Brain microvascular endothelial cell (primary cell): ENCODE measurements around the gene TRPC5OS.

Experiments
- DNase-seq: peaks from one replicate; pipeline ENCODE4 v3.0.0-alpha.2; 2020
- H3K27ac ChIP-seq: fragments of 250-450 bp; sonication (Bioruptor Pico); 2 replicates; pipeline ENCODE4 v1.5.1; 2020; ENCODE audit warnings: mild to moderate bottlenecking, moderate library complexity
- H3K27me3 ChIP-seq: fragments of 250-450 bp; sonication (Bioruptor Pico); replicated peaks from 2 replicates; pipeline ENCODE4 v1.5.1; 2020; ENCODE audit warnings: mild to moderate bottlenecking
- H3K36me3 ChIP-seq: fragments of 250-450 bp; sonication (Bioruptor Pico); replicated peaks from 2 replicates; pipeline ENCODE4 v1.5.1; 2020; ENCODE audit warnings: mild to moderate bottlenecking
- H3K4me3 ChIP-seq: 2 replicates; pipeline ENCODE4 v1.5.1; 2011; ENCODE audit warnings: low read depth, mild to moderate bottlenecking, control low read depth, low read length, moderate library complexity
- in situ Hi-C: cut with HindIII; loops from 2 replicates; pipeline ENCODE4 v1.10.0; 2017; ENCODE audit warnings: low sequenced_read_pairs, low pct_ligation_motif_present
- TF ChIP-seq, protein P1 (sequence below): IDR thresholded peaks from 2 replicates; pipeline ENCODE4 v1.5.1; 2011; ENCODE audit warnings: low read depth, mild to moderate bottlenecking, moderate library complexity, low read length, control low read depth, inconsistent platforms; ENCODE audit errors: missing control alignments

TRPC5OS gene

GRCh38 chrX:111867236-111867635 lies 8.7 kb upstream of the TRPC5OS start:
- Histone ChIP-seq H3K4me3 (no peak overlapping the region), H3K27me3 (no peaks in the 10 kb centered on the region), H3K27ac (no peak overlapping the region), H3K36me3 (no peaks in the 10 kb centered on the region)
- DNase-seq = no peak
- in situ Hi-C loops = no loop called here
- TF ChIP-seq, protein P1, sequence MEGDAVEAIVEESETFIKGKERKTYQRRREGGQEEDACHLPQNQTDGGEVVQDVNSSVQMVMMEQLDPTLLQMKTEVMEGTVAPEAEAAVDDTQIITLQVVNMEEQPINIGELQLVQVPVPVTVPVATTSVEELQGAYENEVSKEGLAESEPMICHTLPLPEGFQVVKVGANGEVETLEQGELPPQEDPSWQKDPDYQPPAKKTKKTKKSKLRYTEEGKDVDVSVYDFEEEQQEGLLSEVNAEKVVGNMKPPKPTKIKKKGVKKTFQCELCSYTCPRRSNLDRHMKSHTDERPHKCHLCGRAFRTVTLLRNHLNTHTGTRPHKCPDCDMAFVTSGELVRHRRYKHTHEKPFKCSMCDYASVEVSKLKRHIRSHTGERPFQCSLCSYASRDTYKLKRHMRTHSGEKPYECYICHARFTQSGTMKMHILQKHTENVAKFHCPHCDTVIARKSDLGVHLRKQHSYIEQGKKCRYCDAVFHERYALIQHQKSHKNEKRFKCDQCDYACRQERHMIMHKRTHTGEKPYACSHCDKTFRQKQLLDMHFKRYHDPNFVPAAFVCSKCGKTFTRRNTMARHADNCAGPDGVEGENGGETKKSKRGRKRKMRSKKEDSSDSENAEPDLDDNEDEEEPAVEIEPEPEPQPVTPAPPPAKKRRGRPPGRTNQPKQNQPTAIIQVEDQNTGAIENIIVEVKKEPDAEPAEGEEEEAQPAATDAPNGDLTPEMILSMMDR = no peak

GRCh38 chrX:111868726-111869638 lies 7.0 kb upstream of the TRPC5OS start:
- Histone ChIP-seq H3K27ac (no peak overlapping the region), H3K4me3 (no peak overlapping the region), H3K36me3 (no peaks in the 10 kb centered on the region), H3K27me3 (no peaks in the 10 kb centered on the region)
- no peak for DNase-seq
- TF ChIP-seq, protein P1 = no peak
- in situ Hi-C loops = no loop called here

DNA sequence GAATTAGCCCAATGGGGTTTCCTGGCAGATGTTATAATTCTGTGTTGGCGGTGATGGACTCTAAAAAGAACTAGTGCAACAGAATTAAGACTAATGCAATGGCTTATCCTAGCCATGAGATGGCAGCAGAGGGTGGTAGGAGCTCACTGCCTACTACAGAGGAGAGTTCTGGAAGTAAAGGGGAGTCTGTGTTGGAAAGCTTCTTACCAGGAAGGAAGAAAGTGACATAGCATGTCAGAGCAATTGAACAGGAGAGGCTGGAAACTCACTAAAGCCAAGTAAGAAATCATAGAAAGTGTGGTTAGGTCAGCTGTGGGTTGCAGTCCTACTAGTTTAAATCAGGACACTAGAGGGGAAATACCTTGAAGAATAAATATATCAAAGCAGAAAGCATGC lies 6.3 kb upstream of the TRPC5OS start:
- Histone ChIP-seq H3K4me3 (no peak overlapping the region), H3K36me3 (no peaks in the 10 kb centered on the region), H3K27me3 (no peaks in the 10 kb centered on the region), H3K27ac (no peak overlapping the region)
- in situ Hi-C loops = no loop called here
- TF ChIP-seq, protein P1 = peak; percentile 70
- DNase-seq = peak; percentile 27

DNA sequence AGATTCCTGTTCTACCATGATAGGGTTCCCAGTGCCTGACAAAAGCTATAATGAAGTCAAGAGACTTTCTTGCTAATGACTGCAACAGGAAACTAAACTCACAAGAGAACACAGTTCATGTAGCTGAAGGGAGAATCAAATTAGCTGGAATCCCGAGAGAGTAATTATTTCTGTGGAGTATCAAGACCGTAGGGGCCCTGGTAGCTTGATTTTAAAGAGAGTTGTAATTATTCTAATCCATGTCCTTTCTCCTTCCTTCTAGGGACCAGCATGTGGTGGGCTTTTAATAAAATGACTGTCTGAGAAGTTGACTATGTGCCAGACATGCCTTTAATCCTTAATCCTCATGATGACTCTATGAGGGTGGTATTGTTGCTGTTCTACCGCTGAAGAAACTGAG lies 1.7 kb upstream of the TRPC5OS start:
- no peak overlapping the region for H3K27ac ChIP-seq
- in situ Hi-C loops = no loop called here

GRCh38 chrX:111876646-111877045 lies 665 bp downstream of the TRPC5OS start:
- TF ChIP-seq, protein P1 = no peak
- in situ Hi-C loops = no loop called here

More for the DNA sequence above, 1.7 kb upstream of the TRPC5OS start:
- no peak for DNase-seq
- TF ChIP-seq, protein P1 = no peak
- Histone ChIP-seq H3K4me3 (no peak overlapping the region), H3K27me3 (no peaks in the 10 kb centered on the region), H3K36me3 (no peaks in the 10 kb centered on the region)

More at GRCh38 chrX:111876646-111877045, 665 bp downstream of the TRPC5OS start:
- H3K27me3 ChIP-seq = no peaks in the 10 kb centered on the region
- no peaks in the 10 kb centered on the region for H3K36me3 ChIP-seq
- no peak overlapping the region for H3K27ac ChIP-seq
- H3K4me3 ChIP-seq = no peak overlapping the region
- DNase-seq = no peak
